Endothelial cell (in vitro differentiated cells): ENCODE measurements around the gene SRRD. TPM values are rescaled to one million over a fixed set of nuclear protein-coding genes. Genes with fewer than 3 reads are reported as not detected.

ENCODE experiments used
- DNase-seq: peaks from one replicate; pipeline ENCODE4 v3.0.0; 2021; ENCODE audit warnings: low spot score
- H3K27ac Mint-ChIP-seq: one replicate; pipeline ENCODE4 v1.8.0; 2021; ENCODE audit warnings: mixed read lengths, inconsistent platforms; ENCODE audit not compliant: unreplicated experiment
- H3K27me3 Mint-ChIP-seq: one replicate; pipeline ENCODE4 v1.8.0; 2021; ENCODE audit warnings: mild to moderate bottlenecking, moderate library complexity, mixed read lengths, inconsistent platforms; ENCODE audit not compliant: unreplicated experiment
- H3K36me3 Mint-ChIP-seq: one replicate; pipeline ENCODE4 v1.8.0; 2021; ENCODE audit warnings: mild to moderate bottlenecking, low read depth, mixed read lengths, inconsistent platforms; ENCODE audit not compliant: unreplicated experiment
- H3K4me1 Mint-ChIP-seq: one replicate; pipeline ENCODE4 v1.8.0; 2021; ENCODE audit warnings: mild to moderate bottlenecking, mixed read lengths, inconsistent platforms; ENCODE audit not compliant: unreplicated experiment
- H3K4me3 Mint-ChIP-seq: one replicate; pipeline ENCODE4 v1.8.0; 2021; ENCODE audit warnings: mild to moderate bottlenecking, mixed read lengths, inconsistent platforms; ENCODE audit not compliant: unreplicated experiment
- H3K9me3 Mint-ChIP-seq: one replicate; pipeline ENCODE4 v1.8.0; 2021; ENCODE audit warnings: mixed read lengths, inconsistent platforms; ENCODE audit not compliant: unreplicated experiment
- total RNA-seq: library from RNA; stranded (reverse); fragmentation: NEBNext Ultra II Directional; extraction: Animal tissue kit (Norgen Biotek cat#: 25700); gene quantifications from one replicate; pipeline ENCODE4 v1.2.1, GENCODE V29; 2021; ENCODE audit not compliant: unreplicated experiment
- TF ChIP-seq, protein P1 (sequence below): fragments of 200-600 bp; sonication (generic); IDR thresholded peaks from one replicate; pipeline ENCODE4 v1.5.0; 2021; ENCODE audit warnings: antibody characterized with exemption; ENCODE audit not compliant: unreplicated experiment

The SRRD gene
- total RNA-seq, 1 donor from 2014 or later: 19.5 TPM

GRCh38 chr22:26503758-26504157, 20.1 kb downstream of the SRRD start:
- Mint-ChIP-seq H3K4me3 (no peak overlapping the region), H3K4me1 (peaks cover 12% of the 10 kb centered on the region), H3K9me3 (no peaks in the 10 kb centered on the region), H3K27ac (peak overlapping the region; percentile 94), H3K27me3 (peaks cover 2% of the 10 kb centered on the region), H3K36me3 (peaks cover 39% of the 10 kb centered on the region)
- no peak for DNase-seq
- TF ChIP-seq, protein P1, sequence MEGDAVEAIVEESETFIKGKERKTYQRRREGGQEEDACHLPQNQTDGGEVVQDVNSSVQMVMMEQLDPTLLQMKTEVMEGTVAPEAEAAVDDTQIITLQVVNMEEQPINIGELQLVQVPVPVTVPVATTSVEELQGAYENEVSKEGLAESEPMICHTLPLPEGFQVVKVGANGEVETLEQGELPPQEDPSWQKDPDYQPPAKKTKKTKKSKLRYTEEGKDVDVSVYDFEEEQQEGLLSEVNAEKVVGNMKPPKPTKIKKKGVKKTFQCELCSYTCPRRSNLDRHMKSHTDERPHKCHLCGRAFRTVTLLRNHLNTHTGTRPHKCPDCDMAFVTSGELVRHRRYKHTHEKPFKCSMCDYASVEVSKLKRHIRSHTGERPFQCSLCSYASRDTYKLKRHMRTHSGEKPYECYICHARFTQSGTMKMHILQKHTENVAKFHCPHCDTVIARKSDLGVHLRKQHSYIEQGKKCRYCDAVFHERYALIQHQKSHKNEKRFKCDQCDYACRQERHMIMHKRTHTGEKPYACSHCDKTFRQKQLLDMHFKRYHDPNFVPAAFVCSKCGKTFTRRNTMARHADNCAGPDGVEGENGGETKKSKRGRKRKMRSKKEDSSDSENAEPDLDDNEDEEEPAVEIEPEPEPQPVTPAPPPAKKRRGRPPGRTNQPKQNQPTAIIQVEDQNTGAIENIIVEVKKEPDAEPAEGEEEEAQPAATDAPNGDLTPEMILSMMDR: no peak

GRCh38 chr22:26508148-26508547, 24.5 kb downstream of the SRRD start:
- Mint-ChIP-seq H3K36me3 (peaks cover 34% of the 10 kb centered on the region), H3K27ac (no peak overlapping the region), H3K4me3 (no peak overlapping the region), H3K4me1 (peaks cover 25% of the 10 kb centered on the region), H3K9me3 (no peaks in the 10 kb centered on the region), H3K27me3 (peaks cover 10% of the 10 kb centered on the region)
- TF ChIP-seq, protein P1: no peak
- DNase-seq: no peak

DNA sequence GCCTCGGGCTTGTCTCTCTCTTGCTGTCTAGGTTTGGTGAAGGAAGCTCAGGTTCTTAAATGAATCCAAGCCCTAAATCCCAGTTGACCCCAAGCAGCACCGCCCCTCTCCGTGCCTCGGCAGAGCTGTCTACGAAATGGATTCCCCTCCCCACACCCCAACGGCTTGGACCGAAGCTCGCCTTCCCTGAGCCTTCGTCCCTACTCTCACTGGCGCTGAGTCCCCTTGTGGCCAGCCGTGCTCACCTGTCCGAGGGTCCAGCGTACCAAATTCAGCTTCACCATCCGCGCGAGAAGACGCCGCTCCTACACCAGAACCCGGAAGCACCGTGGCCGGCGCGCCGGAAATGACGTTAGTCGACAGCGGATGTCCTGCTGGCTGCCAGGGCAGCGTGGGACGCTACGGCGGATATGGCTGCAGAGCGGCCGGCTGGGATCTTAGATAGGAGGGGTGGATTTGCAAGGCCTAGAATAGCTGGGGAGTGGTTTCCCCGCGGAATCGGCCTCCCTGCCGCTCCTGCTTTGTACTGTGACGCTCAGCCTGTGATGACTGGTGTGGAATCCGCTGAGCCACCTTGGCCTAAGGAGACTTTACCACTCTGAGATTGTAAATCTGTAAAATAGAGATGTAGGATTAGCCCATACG, 28.6 kb downstream of the SRRD start, which contains the start of gene TFIP11:
TSS of gene TFIP11 (minus strand) at position 325 of the 645 bp plus-strand sequence. CDS start 2,201 bp downstream, outside the sequence.
- peaks cover 11% of the 10 kb centered on the region for H3K36me3 Mint-ChIP-seq
- peaks cover 27% of the 10 kb centered on the region for H3K4me1 Mint-ChIP-seq
- peaks cover 10% of the 10 kb centered on the region for H3K27me3 Mint-ChIP-seq
- no peaks in the 10 kb centered on the region for H3K9me3 Mint-ChIP-seq
- H3K27ac Mint-ChIP-seq: peak within 1 kb of the TSS; percentile 100
- H3K4me3 Mint-ChIP-seq: peak within 1 kb of the TSS; percentile 99
- peak; percentile 98 for DNase-seq
- TF ChIP-seq, protein P1: peak; percentile 20

DNA sequence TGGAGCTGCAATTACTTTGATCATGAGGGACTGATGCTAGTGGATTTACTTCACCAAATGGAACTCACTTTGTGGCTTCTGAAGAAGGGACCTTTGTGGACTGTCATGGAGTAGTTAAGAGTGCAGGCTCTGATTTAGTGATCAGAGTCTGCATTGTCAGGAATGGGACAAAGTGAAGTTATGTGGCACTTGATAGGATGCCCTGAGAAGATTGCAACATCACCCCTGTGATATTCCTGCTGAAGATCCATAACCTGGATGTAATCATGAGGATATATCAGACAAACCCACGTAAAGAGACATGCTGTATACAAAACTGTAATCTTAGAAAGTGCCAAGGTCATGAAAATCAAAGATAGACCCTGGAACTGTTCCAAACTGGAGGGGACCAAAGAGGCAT, 30.2 kb downstream of the SRRD start:
- Mint-ChIP-seq H3K27me3 (peaks cover 10% of the 10 kb centered on the region), H3K36me3 (peaks cover 11% of the 10 kb centered on the region), H3K4me1 (peaks cover 27% of the 10 kb centered on the region), H3K9me3 (no peaks in the 10 kb centered on the region), H3K27ac (peak overlapping the region; percentile 100), H3K4me3 (peak overlapping the region; percentile 99)
- no peak for DNase-seq
- TF ChIP-seq, protein P1: no peak

- DNase-seq: no peak
- no peaks in the 10 kb centered on the region for H3K9me3 Mint-ChIP-seq
- H3K27me3 Mint-ChIP-seq: peaks cover 6% of the 10 kb centered on the region
- H3K4me1 Mint-ChIP-seq: peaks cover 27% of the 10 kb centered on the region
- no peak overlapping the region for H3K4me3 Mint-ChIP-seq
- peak overlapping the region; percentile 15 for H3K27ac Mint-ChIP-seq
- TF ChIP-seq, protein P1: no peak
- peaks cover 4% of the 10 kb centered on the region for H3K36me3 Mint-ChIP-seq
Observed at GRCh38 chr22:26514419-26515161, 30.9 kb downstream of the SRRD start.
